DLD1 (cell line): ENCODE data around the gene NOC4L.
"Not testable (repeated sequence)": the region's sequence is repeated elsewhere in the genome, so short reads cannot be mapped to it uniquely, and the experiment has no call there.

Source experiments
- in situ Hi-C: cut with HindIII; loops from 2 replicates; pipeline ENCODE4 v1.10.0; 2017; ENCODE audit warnings: low sequenced_read_pairs

The NOC4L gene

GRCh38 chr12:132180648-132181546 is 36.6 kb downstream of the NOC4L start:
- in situ Hi-C loops, result no loop called here

- in situ Hi-C loops, result no loop called here
These were observed 37.4 kb downstream of the NOC4L start for GRCh38 chr12:132181570-132182200.

GRCh38 chr12:132182206-132182710 is 38.0 kb downstream of the NOC4L start:
- in situ Hi-C loops, result no loop called here

DNA sequence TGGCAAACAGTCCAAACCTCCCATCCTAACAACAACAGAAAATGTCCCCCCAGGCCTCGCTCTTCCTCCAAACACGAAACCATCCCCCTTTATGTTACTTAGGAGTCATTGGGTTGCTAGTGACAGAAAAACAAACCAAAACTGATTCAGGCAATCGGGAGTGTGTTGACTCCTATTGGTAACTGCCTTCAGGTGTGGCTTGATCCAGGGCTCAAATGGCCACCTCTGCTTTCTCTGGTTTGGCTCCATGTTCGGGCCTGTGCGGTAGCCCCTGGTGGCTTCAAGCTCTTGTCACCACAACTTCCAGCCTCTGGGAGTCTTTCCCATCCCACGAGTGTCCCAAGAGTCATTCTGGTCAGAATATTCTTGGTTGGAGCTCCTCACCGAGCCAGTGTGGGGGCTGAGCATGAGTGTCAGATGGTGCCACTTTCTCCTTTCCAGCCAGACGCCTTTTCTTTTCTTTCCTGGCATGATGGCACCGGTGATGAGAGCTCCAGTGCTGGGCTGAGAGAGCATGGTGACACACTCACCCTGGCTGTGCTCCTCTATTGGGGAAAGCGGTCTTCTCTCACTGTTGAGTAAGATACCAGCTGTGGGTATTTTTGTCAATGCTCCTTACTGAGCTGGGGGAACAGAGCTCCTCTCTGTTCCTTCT is 38.6 kb downstream of the NOC4L start:
- in situ Hi-C loops, result no loop called here

DNA sequence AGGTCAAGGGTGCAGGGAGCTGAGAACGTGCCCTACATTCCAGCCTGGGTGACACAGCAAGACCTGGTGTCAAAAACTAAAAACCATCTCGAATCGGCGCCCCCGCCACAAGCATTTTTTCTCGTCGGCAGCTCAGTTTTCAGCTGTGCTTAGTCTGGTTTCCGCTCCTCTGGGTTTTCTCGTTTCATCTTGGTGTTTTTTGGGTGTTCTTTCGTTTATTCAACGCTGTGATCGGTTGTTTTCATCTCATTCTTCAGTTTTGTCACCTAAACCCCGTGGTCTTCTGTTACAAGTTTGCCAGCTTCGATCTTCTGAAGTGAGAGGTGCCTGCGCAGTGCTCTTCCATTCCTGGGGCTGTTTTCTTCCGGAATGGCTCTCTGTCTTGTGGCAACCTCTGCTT is 41.4 kb downstream of the NOC4L start:
- in situ Hi-C loops, result no loop called here

DNA sequence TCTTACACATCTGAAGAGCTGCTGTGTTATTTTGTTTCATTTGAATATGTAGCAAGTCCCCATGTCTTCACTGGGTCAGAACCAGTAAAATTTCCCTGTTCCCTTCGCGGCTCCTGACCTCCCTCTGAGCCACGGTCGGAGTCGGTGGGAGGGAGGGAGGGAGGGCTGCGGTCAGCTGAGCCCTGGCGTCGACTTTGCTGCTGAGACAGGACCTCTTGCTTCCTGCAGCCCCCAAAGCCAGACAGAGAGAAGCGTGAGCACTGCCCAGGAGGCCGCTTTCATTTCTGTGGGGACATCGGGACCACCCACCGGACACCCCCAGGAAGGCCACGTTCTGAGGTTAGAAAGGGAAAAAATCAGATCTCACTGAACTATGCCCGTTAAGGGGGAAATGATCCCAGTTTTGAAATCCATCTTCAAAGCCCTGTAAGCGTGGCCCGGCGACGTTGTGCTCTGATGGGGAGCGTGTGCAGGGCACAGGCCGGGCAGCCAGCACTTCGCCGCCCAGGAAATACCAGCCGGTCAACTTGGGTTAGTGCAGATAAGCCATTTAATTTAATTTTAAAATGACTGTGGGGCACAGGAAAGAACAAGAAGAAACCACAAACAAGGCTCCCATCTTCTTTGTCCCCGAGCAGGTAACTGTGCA is 42.1 kb downstream of the NOC4L start:
- in situ Hi-C loops, result no loop called here

DNA sequence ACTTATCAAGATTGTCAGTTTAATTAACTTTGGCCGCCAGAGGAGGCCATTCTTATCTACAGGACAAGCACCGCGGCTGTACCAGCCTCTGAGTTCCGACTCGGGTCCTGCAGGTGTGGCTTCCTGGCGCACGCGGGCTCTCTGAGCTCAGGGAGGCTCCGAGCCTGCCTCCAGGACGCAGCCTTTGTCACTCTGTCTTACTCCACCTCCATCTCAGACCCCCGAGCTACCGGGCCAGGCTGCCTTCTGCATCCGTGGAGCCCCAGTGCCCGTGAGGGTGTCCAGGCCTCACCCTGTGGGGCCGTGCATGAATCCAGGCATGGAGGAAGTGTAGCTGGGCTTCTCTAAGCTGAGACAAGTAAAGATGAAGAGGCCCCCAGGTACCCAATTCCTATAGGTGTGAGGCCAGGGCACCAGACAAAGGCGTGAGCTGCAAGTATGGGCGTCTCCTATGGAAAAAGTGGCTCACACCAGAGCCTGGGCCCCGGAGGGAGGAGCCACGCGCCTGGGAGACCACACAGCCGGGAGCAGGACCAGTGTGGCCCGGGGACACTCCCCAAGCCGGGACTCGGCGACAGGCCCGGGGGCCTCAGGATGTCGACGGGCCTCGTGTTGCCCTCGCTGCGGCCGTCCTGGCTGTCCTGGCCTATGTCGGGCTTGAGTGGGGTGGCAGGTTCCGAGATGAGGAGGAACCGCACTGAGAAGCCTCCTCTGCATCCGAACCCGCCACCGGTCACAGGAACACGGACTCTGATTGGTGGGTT is 42.8 kb downstream of the NOC4L start:
- in situ Hi-C loops, result no loop called here

DNA sequence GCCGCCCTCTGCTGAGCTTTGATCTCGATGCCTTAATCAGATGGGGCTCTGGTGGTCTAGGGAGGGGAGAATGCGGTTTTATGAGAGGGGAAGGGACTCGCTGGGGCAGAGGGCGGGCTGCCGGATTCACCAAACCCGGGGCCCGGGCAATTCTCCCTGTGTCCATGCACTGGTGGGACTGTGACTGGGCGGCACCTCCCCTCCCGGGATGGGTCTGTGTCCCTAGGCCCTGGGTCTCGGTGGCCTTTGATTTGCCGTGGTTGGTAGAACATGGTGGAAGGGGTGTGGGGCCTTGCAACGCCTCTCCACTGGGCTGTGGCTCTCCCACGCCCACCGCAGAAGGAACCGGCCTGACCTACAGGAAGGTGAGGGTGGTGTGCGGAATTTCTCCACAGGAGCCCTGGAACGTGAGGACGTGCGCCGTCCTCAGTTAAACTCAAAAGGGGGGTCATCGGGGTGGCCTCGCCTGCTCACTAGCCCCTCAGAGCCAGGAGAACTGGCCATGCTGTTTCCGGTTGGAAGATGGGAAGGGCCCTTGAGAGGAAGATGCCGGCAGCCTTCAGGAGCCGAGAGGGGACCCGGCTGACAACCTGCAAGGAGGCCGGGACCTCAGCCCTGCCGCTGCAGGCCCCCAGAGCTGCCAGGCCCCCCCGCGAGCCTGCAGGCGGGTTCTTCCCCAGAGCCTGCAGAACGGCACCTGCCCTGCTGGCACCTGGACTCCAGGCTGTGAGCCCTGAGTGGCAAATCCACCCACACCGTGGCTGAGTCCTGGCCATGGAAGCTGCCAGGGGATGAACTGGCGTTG is 43.6 kb downstream of the NOC4L start:
- in situ Hi-C loops, result no loop called here

DNA sequence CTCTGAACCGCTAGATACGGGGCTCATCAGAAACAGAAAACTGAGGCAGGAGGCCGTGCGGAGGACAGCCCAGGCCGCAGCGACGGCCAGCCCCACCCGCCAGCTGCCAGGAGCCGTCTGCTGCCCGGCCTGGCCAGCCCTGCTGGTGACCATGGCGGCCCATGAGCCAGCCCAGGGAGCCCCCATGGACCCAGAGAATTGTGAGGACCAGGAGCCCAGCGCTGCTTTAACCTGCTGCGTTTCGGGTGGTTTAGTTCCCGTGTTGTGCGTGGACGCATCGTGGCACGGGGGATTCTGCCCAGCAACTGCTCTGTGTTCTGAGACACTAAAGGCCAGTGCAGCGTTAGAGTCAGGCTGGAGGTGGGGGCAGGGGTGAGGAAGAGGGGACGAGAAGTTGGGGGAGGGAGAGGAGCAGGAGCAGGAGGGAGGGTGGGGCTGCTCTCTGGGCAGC is 44.2 kb downstream of the NOC4L start:
- in situ Hi-C loops, result no loop called here

- in situ Hi-C loops, result no loop called here
These were observed 44.7 kb downstream of the NOC4L start for GRCh38 chr12:132188916-132189325.

GRCh38 chr12:132189378-132190011 is 45.2 kb downstream of the NOC4L start:
- in situ Hi-C loops, result no loop called here

GRCh38 chr12:132190012-132190755 is 45.9 kb downstream of the NOC4L start:
- in situ Hi-C loops, result no loop called here

GRCh38 chr12:132190834-132191500 is 46.7 kb downstream of the NOC4L start:
- in situ Hi-C loops, result no loop called here

DNA sequence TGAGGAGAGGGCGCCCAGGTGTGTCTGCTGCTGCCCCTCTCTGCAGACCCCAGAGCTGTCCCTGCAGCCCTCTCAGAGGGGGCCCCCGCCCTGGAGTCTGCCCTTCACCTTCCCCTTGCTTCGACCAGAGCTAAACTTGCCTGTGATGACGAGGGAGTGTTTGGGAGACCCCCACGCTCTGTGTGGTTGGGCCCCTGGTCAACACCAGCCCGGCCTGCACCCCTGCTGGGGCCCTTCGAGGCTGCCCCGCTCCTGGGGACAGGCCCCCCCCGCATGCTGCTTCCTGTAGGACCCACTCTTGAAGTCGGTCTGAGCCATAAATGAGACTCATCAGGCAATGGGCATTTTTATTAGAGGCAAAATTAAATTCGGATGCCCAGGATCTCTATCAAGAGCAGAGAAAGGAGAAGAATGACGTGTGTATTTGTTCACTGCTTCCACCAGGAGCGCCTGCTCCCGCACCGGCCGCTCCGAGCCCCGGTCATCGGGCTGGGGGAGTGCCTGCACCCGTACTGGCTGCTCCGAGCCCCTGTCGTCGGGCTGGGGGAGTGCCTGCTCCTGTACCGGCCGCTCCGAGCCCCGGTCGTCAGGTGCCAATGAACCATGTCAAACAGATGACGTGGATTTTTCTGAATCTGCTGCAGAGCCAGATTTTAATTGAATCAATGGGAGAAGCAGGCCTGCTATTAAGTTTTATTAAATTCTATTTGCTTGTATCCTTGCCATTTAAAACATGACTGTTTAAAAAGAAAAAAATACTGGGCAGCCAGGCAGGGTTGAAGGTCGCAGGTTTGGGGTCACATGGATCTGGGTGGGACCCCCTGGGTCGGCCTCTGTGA is 47.7 kb downstream of the NOC4L start:
- in situ Hi-C loops, result no loop called here

- in situ Hi-C loops, result no loop called here
These were observed 49.8 kb downstream of the NOC4L start for GRCh38 chr12:132194056-132194455.

GRCh38 chr12:132194556-132194955 is 50.3 kb downstream of the NOC4L start:
- in situ Hi-C loops, result no loop called here

DNA sequence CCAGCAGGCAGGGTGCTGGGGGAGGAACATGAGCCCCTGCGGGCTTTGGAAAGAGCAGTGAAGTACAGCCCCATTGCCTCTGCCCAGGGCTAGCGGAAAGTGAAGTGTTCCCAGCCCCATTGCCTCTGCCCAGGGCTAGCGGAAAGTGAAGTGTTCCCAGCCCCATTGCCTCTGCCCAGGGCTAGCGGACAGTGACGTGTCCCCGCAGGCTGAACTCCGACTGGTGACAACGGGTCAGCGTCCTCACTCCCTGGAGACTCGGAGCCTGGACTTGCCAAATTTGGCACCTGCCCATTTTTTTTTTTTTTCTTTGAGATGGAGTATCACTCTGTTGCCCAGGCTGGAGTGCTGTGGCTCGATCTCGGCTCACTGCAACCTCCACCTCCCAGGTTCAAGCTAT is 51.0 kb downstream of the NOC4L start:
- in situ Hi-C loops, result not testable (repeated sequence)
